Eye (tissue), 1 donor: Measurements from ENCODE around the gene DDX27.
A peak's percentile ranks its signal among the peaks of the same experiment; 100 is the strongest.

Source experiments
- DNase-seq: peaks from one replicate; pipeline ENCODE4 v3.0.0-alpha.2; 2015

The DDX27 gene

GRCh38 chr20:49248301-49248700, 29.1 kb downstream of the DDX27 start:
- DNase-seq: no peak

- DNase-seq: no peak
These were observed 29.9 kb downstream of the DDX27 start for GRCh38 chr20:49248879-49249665.

GRCh38 chr20:49252556-49253350, 33.5 kb downstream of the DDX27 start:
- DNase-seq: no peak

- DNase-seq: no peak
These were observed 37.0 kb downstream of the DDX27 start for GRCh38 chr20:49256261-49256660.

GRCh38 chr20:49259284-49259683, 40.1 kb downstream of the DDX27 start:
- no peak for DNase-seq

- no peak for DNase-seq
These were observed 40.6 kb downstream of the DDX27 start for GRCh38 chr20:49259799-49260198.

GRCh38 chr20:49260218-49260617, 41.0 kb downstream of the DDX27 start:
- DNase-seq: no peak

GRCh38 chr20:49261173-49261572, 42.0 kb downstream of the DDX27 start:
- DNase-seq: no peak

- no peak for DNase-seq
These were observed 43.2 kb downstream of the DDX27 start for GRCh38 chr20:49262444-49262843.

GRCh38 chr20:49267327-49267726, 48.1 kb downstream of the DDX27 start:
- no peak for DNase-seq

- DNase-seq: no peak
These were observed 49.6 kb downstream of the DDX27 start for GRCh38 chr20:49268600-49269365.

GRCh38 chr20:49270177-49270576, 51.0 kb downstream of the DDX27 start:
- no peak for DNase-seq

GRCh38 chr20:49270736-49271135, 51.5 kb downstream of the DDX27 start:
- DNase-seq: no peak

GRCh38 chr20:49272654-49273053, 53.4 kb downstream of the DDX27 start:
- no peak for DNase-seq

GRCh38 chr20:49273696-49274277, 54.6 kb downstream of the DDX27 start:
- DNase-seq: no peak

- DNase-seq: no peak
These were observed 56.0 kb downstream of the DDX27 start for GRCh38 chr20:49275216-49275615.

- DNase-seq: no peak
These were observed 56.4 kb downstream of the DDX27 start for GRCh38 chr20:49275636-49276035.

- DNase-seq: peak; percentile 78
These were observed 57.1 kb downstream of the DDX27 start for GRCh38 chr20:49276161-49276960.

GRCh38 chr20:49276961-49277785, 58.0 kb downstream of the DDX27 start:
- peak; percentile 58 for DNase-seq

- DNase-seq: no peak
These were observed 58.5 kb downstream of the DDX27 start for GRCh38 chr20:49277786-49278035.

- peak; percentile 100 for DNase-seq
These were observed 59.0 kb downstream of the DDX27 start, which contains the start of gene ZNFX1 for GRCh38 chr20:49278036-49278817. ZNFX1 (minus strand) TSS chr20:49278057; CDS start chr20:49275839, 2,218 bp downstream.
